K562 (cell line): ENCODE data around the gene DNAJB4. TPM values are rescaled to one million over a fixed set of nuclear protein-coding genes. Genes with fewer than 3 reads are reported as not detected.

ENCODE experiments used
- ASH1L ChIP-seq: fragments of 450-650 bp; IDR thresholded peaks from 2 replicates; pipeline ENCODE4 v1.6.1; 2018; ENCODE audit warnings: borderline replicate concordance, mild to moderate bottlenecking, low read depth; ENCODE audit not compliant: partially characterized antibody
- FOXP4 ChIP-seq: sonication (generic); formaldehyde crosslinking; IDR thresholded peaks from 2 replicates; pipeline ENCODE4 v1.8.0; 2022; ENCODE audit warnings: mild to moderate bottlenecking, missing genetic modification reagents, borderline replicate concordance
- GABPA ChIP-seq: fragments of 200-800 bp; sonication (Bioruptor generic); conservative IDR thresholded peaks from 2 replicates; pipeline ENCODE4 v1.6.1; 2016; ENCODE audit warnings: low read depth, missing genetic modification characterization, missing compliant biosample characterization
- HIVEP1 ChIP-seq: fragments of 250-450 bp; sonication (Bioruptor Pico); IDR thresholded peaks from 2 replicates; pipeline ENCODE4 v1.4.0; 2020; ENCODE audit warnings: mild to moderate bottlenecking
- HNRNPH1 ChIP-seq: fragments of 200-400 bp; formaldehyde crosslinking; optimal IDR thresholded peaks from 2 replicates; pipeline ENCODE3; 2017; ENCODE audit warnings: low read depth, mild to moderate bottlenecking, low read length, moderate library complexity
- KDM5B ChIP-seq: fragments of 200-600 bp; sonication (generic); IDR thresholded peaks from 2 replicates; pipeline ENCODE4 v1.6.1; 2012; ENCODE audit warnings: low read depth, mild to moderate bottlenecking, moderate library complexity, low read length, control low read depth, inconsistent platforms; ENCODE audit not compliant: insufficient replicate concordance
- NCOA1 ChIP-seq: fragments of 450-650 bp; IDR thresholded peaks from 2 replicates; pipeline ENCODE4 v1.6.1; 2016; ENCODE audit warnings: low read depth
- NR2F6 ChIP-seq: fragments of 450-650 bp; formaldehyde crosslinking; IDR thresholded peaks from 2 replicates; pipeline ENCODE4 v1.4.0; 2020; ENCODE audit warnings: mild to moderate bottlenecking
- TAF15 ChIP-seq: fragments of 200-400 bp; formaldehyde crosslinking; IDR thresholded peaks from 2 replicates; pipeline ENCODE4 v1.6.1; 2017; ENCODE audit warnings: mild to moderate bottlenecking, low read depth, low read length, moderate library complexity
- TBL1XR1 ChIP-seq, 2 experiments: IDR thresholded peaks; 2 replicates each; pipeline ENCODE4 v1.6.1; 2012; ENCODE audit warnings: improper control_type of control experiment in 2 of 2, low read length in 2 of 2, mild to moderate bottlenecking in 1 of 2
- WHSC1 ChIP-seq: IDR thresholded peaks from one replicate; pipeline ENCODE4 v1.6.1; 2012; ENCODE audit warnings: low read length, control low read depth, inconsistent platforms
- ZBTB1 ChIP-seq: sonication (generic); formaldehyde crosslinking; IDR thresholded peaks from 2 replicates; pipeline ENCODE4 v1.8.1; 2023; ENCODE audit warnings: missing genetic modification reagents, low read depth, mild to moderate bottlenecking, borderline replicate concordance
- ZFP1 ChIP-seq: fragments of 450-650 bp; formaldehyde crosslinking; IDR thresholded peaks from 2 replicates; pipeline ENCODE4 v1.4.0; 2020; ENCODE audit warnings: mild to moderate bottlenecking, mixed read lengths
- polyA plus RNA-seq, 8 experiments: library from polyadenylated mRNA; depleted of rRNA in 4 of 8; stranded (reverse) in 5 of 8; unstranded in 3 of 8; fragments of >200 nt; fragmentation: Nextera tagmentation in 2 of 8; fragmentation: Illumina TruSeq in 1 of 8; extraction: Ambion mirVana in 2 of 8; extraction: Trizol in 1 of 8; gene quantifications; 2 replicates each; pipeline versions ENCODE4 v1.2.1 to v1.2.3, GENCODE V29; 2011 to 2014; ENCODE audit warnings: inconsistent platforms in 1 of 8, missing spikeins in 1 of 8
- total RNA-seq, 7 experiments: library from RNA; depleted of rRNA in 6 of 7; stranded (reverse); fragments of >200 nt in 6 of 7; fragmentation: Illumina TruSeq in 2 of 7; extraction: Trizol in 2 of 7; gene quantifications; 2 replicates each; pipeline versions ENCODE4 v1.2.1 to v1.2.3, GENCODE V29; 2011 to 2021; ENCODE audit warnings: low replicate concordance in 1 of 7
- TF ChIP-seq, protein P1 (sequence below): fragments of 450-650 bp; formaldehyde crosslinking; IDR thresholded peaks from 2 replicates; pipeline ENCODE4 v1.4.0; 2020; ENCODE audit warnings: mild to moderate bottlenecking, moderate library complexity
- TF ChIP-seq, protein P2 (sequence below), 2 experiments: fragments of 450-650 bp in 1 of 2; sonication (generic) in 1 of 2; formaldehyde crosslinking in 1 of 2; IDR thresholded peaks; 2 replicates each; pipeline versions ENCODE4 v1.7.1 to v1.9.0; 2016 to 2022; ENCODE audit warnings: inconsistent platforms in 1 of 2, mild to moderate bottlenecking in 1 of 2, missing genetic modification reagents in 1 of 2

DNAJB4 gene
- total and polyA plus RNA-seq, 9 of the 15 experiments (the other 6 are each of a cell fraction or from before 2014, with no cell fraction given), result 8.5 to 27.7 (median 19.8) TPM

DNA sequence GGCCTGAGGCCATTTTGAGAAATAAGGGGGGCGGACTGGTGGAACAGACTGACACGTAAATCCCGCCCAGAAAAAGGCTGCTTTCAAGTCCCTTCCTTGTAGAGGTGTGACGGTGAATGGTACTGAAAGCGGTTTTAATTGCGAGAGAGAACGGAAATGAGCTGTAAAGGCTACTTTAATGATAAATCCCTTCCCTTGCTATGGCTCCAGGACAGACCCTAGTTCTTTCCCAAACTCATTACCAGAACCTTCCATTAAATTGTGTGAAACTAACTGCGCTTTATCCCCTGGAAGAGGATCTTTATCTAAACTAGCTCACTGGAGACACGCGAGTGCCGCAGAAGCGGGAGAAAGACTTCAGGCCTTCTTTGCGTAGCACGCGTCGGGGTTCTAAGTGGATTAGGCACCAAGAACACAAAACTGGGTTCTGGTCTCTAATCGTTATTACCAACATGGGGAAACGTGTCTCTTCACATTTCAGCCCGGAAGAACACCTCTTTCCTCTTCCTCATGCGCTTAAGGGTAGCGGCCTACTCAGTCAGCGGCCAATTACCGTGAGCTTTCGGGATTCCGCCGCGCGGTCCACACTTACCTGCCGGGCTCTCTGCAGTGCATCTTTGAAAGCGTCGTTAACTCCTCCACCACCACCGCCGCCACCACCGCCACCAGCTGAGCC, 26.3 kb upstream of the DNAJB4 start (continued):
- TF ChIP-seq ASH1L (no peak), TAF15 (no peak), GABPA (tag) (peak; percentile 38), WHSC1 (no peak), KDM5B (no peak), HIVEP1 (CRISPR knock-in tag) (no peak), TBL1XR1 (IDR thresholded peaks at IDR 0.05; ENCODE audit: low read length in 2 of 2) (no peak), NR2F6 (no peak), FOXP4 (CRISPR knock-in tag) (no peak), NCOA1 (no peak), ZBTB1 (CRISPR knock-in tag) (no peak; the same call in 1 of the 2 replicates), HNRNPH1 (no peak), ZFP1 (no peak)
- TF ChIP-seq, protein P1, sequence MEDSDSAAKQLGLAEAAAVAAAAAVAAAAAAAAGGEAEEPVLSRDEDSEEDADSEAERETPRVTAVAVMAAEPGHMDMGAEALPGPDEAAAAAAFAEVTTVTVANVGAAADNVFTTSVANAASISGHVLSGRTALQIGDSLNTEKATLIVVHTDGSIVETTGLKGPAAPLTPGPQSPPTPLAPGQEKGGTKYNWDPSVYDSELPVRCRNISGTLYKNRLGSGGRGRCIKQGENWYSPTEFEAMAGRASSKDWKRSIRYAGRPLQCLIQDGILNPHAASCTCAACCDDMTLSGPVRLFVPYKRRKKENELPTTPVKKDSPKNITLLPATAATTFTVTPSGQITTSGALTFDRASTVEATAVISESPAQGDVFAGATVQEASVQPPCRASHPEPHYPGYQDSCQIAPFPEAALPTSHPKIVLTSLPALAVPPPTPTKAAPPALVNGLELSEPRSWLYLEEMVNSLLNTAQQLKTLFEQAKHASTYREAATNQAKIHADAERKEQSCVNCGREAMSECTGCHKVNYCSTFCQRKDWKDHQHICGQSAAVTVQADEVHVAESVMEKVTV (CRISPR knock-in tag), result no peak
- TF ChIP-seq, protein P2, sequence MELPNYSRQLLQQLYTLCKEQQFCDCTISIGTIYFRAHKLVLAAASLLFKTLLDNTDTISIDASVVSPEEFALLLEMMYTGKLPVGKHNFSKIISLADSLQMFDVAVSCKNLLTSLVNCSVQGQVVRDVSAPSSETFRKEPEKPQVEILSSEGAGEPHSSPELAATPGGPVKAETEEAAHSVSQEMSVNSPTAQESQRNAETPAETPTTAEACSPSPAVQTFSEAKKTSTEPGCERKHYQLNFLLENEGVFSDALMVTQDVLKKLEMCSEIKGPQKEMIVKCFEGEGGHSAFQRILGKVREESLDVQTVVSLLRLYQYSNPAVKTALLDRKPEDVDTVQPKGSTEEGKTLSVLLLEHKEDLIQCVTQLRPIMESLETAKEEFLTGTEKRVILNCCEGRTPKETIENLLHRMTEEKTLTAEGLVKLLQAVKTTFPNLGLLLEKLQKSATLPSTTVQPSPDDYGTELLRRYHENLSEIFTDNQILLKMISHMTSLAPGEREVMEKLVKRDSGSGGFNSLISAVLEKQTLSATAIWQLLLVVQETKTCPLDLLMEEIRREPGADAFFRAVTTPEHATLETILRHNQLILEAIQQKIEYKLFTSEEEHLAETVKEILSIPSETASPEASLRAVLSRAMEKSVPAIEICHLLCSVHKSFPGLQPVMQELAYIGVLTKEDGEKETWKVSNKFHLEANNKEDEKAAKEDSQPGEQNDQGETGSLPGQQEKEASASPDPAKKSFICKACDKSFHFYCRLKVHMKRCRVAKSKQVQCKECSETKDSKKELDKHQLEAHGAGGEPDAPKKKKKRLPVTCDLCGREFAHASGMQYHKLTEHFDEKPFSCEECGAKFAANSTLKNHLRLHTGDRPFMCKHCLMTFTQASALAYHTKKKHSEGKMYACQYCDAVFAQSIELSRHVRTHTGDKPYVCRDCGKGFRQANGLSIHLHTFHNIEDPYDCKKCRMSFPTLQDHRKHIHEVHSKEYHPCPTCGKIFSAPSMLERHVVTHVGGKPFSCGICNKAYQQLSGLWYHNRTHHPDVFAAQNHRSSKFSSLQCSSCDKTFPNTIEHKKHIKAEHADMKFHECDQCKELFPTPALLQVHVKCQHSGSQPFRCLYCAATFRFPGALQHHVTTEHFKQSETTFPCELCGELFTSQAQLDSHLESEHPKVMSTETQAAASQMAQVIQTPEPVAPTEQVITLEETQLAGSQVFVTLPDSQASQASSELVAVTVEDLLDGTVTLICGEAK (IDR thresholded peaks at IDR 0.05), result no peak
- TF ChIP-seq, protein P2 (CRISPR knock-in tag; IDR thresholded peaks at IDR 0.05), result no peak
